Right ventricle myocardium inferior (tissue), 1 donor: ENCODE data around the gene SLC10A4. TPM values are rescaled to one million over a fixed set of nuclear protein-coding genes. Genes with fewer than 3 reads are reported as not detected.

ENCODE experiments used
- ATAC-seq: fragments of 200-7000 bp; cut with Tn5 transposase; one replicate; pipeline ENCODE4 v1.9.1; 2020; ENCODE audit warnings: mild to moderate bottlenecking, moderate library complexity
- DNase-seq: peaks from one replicate; pipeline ENCODE4 v3.0.0; 2021; ENCODE audit errors: missing footprints
- intact Hi-C: fragments of 100-400 bp; cut with DNase I; formaldehyde crosslinking; loops from one replicate; pipeline ENCODE4 v1.11.0; 2022
- total RNA-seq: library from RNA; stranded (reverse); fragmentation: NEBNext Ultra II Directional; extraction: Animal tissue kit (Norgen Biotek cat#: 25700); gene quantifications from one replicate; pipeline ENCODE4 v1.2.1, GENCODE V29; 2021
- donor health status: DM: no; HTN: yes; CAD: no; lungs with severe emphysema.

The SLC10A4 gene
- total RNA-seq, 1 donor from 2014 or later = not detected

DNA sequence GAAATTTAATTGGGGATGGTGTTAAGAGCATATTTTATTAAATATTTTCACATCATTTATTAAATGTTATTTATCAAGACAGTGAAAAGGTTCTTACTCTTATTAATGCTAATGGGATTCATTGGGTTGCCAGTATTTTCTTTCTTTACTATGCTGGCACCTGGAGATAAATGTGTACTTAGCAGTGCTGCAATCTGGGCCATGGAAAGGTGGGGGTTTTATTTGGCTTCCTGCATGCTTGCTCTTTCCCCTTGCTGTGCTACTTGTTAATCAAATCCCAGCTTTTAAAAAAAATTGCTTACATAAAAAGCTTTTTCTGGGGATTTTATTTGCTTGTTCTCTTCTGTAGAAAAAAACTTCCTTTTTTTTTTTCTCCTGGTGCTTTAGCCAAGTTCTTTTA, 55.2 kb downstream of the SLC10A4 start:
- DNase-seq = no peak
- ATAC-seq = no peak
- intact Hi-C loops = no loop called here

Other genes with a start within 250 kb of the SLC10A4 start
- 1.3 TPM for gene TEC, start 213.5 kb upstream of the SLC10A4 start, total RNA-seq
- 116 TPM for gene SLAIN2, start 141.8 kb upstream of the SLC10A4 start, total RNA-seq
- not detected for gene ZAR1, start 6.9 kb downstream of the SLC10A4 start, total RNA-seq